Fibroblast of skin of left biceps (primary cell): Measurements from ENCODE around the gene FBXL15.

Experiments
- DNase-seq, 2 experiments: peaks; one replicate each; pipeline ENCODE4 v3.0.0-alpha.2; 2013; ENCODE audit warnings: low read depth in 2 of 2

The FBXL15 gene

DNA sequence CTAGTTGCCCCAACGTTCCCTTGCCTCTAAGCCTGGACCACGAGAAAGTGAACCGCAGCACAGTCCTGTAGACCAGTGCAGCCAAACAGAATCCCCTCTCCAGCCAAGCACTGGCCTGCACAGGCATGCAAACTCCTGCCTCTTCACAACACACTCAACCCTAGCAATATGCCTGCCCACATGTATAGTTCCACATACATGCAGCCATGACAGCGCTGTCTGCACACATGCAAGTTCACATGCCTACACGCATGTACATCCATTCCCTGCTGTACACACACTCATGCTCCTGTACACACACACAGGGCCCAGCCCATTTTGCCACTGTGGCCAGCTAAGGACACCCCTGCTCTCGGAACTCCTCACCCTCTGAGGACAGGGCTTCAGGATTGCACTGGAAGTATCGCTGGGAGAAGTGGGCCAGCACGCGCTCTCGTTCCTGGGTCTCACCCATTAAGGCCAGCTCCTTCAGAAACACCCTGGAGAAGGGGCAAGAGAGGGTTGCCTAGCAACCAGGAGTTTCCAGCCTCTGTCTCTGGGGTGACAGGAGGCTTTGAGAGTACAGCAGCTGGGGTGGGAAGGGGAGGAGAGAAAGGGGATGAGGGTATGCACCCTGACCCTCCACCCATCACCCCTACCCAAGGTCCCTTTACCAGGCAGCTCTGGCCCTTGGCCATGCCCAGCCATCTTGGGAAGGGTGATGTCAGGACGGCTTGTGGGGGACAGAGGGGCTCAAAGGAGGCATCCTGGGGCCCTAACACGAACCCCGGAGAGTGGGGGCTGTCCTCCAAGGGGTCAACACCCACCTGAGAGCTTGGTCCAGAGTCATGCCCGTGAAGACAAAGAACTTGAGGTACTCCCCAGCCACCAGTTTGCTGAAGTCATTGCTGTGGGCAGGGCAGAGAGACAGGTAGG is 9.0 kb upstream of the FBXL15 start:
- DNase-seq = no peak

DNA sequence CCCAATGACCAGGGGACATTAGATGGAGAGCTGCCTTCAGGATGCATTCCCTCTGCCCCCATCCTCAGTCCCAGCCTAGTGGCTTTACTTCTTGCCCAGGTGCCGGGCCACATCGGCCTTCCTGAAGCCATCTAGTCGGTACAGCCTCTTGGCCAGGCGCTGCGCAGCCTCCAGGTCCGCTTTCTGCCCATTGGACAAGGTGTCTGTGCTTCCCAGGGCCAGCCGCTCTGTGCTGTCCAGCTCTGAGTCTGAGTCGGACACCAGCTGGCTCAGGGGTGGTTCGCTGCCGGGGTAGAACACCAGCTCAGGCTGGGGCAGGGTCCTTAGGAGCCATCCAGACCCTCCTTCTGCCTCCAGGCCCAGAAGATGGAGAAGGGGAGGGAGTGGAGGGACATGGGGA is 8.3 kb upstream of the FBXL15 start:
- no peak for DNase-seq

DNA sequence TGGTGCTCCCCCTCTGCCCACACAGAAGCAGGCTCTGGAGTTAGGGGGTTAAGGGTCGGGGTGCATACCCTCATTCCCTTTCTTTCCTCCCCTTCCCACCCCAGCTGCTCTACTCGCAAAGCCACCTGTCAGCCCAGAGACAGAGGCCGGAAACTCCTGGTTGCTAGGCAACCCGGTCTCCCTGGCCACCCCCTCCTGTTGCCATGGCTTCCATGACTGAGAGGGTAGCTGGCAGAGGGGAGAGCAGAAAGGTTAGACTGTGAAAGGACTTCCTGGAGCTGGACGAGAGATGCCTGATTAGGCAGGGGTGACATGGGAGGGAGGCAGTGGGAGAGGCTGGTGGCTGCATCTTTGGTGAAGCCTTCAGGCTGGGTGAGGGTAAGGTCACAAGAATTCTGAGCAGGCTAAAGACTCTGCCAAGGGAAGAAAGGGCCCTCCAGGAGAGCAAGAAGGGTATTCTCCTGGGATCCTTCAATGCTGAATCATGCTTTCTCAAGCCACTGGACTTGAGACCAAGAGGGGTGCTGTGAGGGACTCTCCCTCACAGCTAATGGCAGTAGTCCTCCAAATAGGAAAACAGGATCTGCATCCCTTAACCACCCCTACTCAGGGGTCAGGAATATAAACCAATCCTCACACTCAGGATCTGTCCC is 7.5 kb upstream of the FBXL15 start:
- no peak for DNase-seq

DNA sequence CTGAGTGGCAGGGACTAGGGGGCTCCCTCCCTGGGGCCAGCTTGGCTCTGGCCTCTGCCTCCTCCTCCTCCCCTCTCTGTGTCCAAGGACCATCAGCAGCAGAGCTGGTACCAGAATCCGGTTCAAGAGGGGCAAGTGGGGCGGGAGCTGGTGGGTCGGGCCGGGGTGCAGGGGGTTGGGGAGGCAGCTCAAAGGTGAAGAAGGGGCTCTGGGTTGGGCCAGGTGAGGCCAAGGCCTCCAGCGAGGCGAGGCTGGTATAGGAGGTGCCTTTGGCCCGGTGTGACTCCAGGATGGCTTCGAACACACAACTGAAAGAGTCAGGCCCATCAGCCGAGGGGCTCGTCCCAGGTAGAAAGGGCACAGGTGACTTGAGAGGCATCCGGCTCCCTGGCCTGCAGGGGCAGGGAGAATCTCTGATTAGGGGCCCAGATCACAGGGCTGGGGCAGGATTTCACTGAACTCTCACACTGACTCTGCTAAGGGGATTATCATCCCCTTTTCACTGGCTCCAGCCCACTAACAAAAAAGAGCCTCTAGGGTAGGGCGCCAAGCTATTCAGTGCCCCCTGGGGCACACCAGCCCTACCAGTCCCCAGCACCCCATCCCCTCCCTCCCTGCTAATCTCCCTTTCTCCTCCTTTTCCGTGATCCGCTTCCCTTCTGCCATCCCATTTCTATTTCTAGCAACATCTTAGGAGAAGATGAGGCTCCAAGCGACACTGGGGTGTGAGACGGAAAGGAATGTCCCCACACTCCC is 6.7 kb upstream of the FBXL15 start:
- no peak for DNase-seq

DNA sequence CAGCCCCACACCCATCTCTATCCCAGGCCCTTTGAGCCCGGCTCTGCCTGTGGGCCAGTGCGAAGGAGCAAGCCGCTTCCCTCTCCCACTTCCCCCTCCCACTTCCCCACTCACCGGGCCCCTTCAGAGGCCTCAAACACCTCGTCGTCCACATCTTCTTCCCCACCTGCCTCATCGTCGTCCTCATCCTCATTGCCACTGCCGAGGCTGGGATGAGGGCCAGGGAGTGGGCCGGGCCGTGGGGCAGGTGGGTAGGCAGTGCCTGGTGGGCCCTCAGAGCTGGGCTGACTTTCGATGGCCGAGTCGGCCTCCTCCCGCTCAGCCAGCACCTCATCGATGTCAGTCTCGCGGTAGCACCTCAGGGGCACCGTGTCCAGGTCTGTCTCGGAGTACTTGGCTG is 5.9 kb upstream of the FBXL15 start:
- DNase-seq = no peak

DNA sequence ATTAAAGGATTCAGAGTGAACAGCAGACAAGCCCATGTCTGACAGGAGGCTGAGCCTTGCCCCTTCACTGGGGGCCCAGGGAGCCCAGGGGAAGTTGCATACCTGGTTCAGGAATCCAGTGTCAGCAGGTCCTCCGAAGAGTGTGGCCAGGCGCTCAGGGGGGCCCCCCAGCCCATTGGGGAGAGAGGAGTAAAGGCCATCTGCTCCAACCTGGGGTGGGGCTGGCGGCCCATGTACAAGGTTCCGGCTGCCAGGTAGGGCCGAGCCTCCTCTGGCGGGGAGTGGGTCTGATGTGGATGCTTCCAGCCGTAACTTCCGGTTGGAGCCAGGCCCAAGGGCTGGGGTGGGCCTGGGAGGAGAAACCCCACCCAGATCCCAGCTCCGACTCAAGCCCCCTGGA is 4.4 kb upstream of the FBXL15 start:
- DNase-seq = no peak

DNA sequence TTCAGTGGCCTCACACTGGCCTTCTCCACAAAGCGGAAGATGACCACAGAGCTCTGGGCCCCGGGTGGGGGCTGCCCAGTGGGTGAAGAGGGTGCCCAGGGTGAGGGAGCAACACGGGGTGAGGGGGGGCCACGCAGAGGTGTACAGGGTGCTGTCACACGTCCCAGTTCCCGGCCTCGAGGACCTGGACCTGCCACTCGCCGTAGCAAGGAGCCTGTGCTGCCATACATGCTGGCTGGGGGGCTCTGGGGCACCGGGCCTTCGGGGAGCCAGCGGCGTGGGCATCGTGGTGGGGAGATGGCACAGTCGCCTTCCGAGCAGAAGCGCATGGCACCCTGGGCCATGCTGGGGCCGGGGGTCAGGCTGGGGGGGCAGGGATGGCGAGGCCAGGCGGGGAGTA is 3.9 kb upstream of the FBXL15 start:
- DNase-seq = no peak

DNA sequence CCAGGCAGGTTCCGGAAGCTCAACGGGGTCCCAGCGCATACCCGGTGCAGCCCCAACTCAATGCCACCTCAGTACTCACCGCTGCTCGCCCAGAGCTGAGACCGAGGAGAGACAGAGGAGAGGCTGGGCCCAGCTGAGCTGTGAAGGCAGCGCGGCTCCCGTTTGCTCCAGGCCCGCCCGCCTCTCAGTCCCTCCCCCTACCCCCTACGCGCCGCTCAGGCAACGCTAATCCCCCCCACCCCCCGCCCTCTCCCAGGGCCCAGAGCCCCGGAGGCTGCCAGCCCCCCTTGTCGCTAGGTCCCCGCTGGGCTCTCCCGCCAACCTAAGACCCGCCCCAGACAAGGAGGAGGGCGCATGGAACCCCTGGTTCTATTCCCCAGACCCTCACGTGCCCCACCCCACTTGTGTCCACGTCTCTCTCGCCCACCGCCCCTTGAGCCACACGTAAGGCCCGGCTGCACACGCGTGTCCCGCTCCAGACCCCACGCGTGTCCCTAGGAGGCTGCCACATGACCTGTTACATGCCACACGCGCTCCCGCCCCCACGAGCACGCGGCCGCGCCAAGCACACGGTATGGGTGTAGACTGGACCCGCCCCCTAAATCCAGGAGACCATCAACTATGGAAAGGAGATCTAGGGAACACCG is 1.9 kb upstream of the FBXL15 start, which contains the start of gene PSD:
Gene PSD (minus strand): TSS at position 164 of the 647 bp plus-strand sequence. CDS start 1,747 bp downstream, outside the sequence.
- no peak for DNase-seq

DNA sequence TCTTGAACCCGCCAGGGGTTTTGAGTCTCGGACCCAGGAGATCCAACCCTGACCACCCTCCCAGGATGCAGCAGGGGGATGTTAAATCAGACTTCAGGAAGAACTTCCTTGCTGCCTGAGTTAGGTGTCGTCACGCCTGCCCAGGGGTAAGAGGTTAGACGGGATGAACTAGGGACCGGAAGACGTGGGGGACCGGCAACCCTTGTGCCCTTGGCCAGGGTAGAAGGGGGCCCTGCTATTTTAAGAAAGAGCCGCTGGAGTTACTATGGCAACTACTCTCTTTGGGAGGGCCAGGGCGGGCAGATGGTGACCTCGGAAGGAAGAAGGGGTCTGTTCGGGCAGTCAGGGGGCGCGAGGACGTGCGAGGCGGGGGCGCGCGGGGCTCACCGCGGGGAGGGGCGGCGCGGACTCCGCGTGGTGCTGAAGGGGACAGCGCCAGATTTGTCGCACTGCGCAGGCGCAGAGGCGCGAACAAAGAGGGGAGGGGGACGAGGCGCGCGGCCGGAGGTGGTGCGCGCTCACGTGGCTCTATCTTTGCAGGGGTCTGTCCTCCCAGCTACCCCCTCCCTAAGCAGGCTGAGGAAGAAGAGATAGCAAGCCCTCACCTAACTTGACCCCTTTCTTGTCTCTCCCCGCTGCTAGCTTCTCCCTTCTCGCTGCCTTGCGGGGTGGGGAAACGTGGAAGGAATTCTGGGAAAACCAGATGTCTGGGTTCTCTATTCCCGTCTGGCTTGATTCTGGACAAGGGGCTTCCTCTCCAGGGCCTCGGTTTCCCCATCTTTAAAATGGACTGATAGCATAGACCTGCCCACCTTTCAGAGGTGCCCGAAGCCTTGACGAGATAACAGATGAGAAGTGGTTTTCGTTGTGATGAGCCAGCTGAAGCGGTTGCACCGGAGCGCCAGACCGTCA is 1.1 kb upstream of the FBXL15 start:
- no peak for DNase-seq

DNA sequence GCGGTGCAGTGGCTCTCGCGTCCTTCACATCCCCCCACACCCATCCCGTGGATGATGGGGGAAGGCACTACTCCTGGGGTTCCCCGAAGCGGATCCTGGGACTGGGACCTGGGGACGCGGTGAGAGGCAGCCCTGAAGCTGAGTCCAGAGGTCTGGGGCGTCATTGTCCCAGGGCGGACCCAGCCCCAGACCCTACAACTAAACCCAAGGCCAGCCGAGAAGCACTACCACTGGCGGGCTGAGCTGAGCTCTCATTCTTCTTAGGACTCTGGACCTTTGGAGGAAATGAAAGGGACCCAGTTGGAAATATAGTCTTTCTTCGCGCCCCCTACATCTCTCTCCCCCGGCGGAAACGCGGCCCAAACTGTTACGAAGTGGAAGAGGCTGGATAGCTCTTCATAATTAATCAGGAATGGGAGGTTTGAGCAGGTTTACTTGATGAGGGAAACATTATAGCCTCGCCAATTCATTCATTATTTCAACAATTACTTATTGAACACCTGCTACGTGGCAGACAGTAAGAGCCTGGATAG is 389 bp upstream of the FBXL15 start:
- DNase-seq = no peak

DNA sequence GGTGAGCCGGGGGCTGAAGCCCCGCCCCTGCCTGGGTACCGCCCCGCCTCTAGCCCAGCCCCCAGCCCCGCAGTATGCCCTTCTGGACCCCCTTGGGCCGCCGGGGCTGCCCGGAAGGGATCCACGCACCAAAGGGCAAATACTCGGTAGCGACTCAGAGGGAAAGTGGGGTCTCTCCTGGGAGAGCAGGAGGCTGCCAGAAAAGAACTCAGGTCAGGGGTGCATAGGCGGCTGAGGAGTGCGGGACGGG is 796 bp downstream of the FBXL15 start:
- DNase-seq = no peak

DNA sequence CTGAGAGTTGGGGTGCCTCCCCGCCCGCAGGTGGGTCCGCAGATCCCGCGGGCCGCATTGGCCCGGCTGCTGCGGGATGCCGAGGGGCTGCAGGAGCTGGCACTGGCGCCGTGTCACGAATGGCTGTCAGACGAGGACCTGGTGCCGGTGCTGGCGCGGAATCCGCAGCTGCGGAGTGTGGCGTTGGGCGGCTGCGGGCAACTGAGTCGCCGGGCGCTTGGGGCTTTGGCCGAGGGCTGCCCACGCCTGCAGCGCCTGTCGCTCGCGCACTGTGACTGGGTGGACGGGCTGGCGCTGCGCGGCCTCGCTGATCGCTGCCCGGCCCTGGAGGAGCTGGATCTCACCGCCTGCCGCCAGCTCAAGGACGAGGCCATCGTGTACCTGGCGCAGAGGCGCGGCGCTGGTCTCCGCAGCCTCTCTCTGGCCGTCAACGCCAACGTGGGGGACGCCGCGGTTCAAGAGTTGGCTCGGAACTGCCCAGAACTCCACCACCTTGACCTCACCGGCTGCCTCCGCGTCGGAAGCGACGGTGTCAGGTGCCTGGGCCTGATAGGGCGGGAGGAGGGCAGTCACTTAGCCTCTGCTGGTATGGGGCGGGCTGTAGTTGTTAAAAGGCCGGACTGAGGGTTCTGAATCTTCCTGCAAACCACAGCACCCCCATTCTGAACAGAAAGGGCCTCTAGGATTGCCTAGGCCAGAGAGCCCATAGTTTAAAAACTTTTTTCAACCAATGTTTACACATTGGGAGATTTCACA is 1.3 kb downstream of the FBXL15 start:
- no peak for DNase-seq

DNA sequence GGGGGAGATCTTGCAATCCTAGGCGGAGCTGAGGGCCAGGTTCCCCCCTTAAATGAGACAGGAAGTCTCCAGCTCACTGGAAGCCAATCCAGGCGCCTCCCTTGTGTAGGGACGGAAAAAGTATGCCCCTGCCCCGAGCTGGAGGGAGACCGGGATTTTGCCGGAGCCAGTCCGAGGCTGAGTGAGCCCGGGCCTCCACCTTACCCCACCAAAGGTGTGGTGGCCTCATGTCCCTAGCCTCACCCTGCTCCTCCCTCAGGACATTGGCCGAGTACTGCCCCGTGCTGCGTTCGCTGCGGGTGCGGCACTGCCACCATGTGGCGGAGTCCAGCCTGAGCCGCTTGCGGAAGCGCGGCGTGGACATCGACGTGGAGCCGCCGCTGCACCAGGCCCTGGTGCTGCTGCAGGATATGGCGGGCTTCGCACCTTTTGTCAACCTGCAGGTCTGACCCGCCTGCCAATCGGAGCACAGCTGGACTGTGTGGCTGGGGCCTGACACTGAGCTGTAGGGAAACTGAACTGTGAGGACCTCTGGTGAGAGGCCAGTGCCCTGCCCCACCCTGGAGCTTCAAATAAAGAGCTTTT is 2.0 kb downstream of the FBXL15 start:
- DNase-seq = no peak

DNA sequence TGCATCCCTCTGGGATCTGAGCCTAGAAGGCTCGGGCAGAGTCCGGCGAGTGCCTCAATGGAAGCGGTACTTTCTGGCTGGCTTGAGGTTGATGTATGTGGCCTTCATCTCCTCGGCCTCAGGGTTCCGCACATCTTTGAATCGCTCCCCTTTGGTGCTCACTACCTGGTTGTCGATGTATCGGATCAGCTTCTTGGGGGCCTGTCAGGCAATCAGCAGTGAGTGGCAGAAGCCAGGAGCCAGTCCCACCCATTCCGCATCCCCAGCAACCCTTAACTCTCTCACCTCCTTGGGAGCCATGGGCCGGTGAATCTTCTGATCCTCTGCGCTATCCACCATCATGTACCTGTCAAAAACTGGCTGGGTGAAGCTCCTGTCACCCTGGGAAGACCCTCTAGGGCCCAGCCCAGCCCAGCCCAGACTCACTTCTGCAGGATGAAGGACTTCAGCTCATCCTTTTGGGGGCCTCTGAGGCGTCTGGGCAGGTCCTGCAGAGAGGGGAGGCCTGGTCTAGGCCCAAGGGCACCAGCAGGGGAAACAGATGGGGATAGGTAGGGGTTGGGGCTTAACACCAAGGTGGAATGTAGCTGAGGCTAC is 2.8 kb downstream of the FBXL15 start:
- no peak for DNase-seq

DNA sequence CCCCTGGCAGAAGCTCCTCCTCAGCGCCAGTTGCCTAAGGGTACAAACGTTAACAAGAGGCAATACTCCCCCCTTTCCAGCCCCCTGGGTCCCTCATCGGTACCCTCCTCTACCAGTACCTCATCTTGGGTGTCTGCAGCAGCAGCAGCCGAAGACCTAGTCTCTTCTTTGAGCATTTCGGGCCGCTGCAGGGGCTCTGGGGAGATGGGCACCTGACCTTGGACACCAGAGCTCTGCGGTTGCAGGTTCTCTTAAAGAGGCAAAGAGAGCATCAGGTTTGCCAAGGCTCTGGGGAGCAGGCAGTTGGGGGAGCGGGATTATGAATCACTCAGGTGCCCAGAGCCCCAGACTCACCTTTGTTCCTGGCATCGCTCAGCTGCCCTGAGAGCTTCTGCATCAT is 3.5 kb downstream of the FBXL15 start:
- no peak for DNase-seq

DNA sequence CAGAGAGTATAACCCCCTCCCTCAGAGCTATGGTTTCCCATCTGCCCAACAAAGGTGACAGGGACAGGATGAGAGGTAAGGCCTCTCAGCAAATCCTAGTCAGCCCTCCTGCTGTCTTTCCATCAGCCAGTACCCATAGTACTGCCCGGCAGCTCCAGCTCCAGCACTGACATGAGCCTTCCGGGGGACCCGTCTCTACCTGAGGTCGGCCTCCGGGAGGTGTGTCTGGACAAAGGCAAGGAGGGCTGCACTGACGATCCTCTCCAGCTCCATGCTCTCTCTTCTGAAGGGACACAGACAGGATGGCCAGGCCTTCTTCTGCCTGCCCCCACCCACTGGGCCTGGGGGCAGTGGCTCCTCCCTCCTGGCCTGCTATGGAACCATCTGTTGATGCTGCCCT is 4.3 kb downstream of the FBXL15 start:
- no peak for DNase-seq

DNA sequence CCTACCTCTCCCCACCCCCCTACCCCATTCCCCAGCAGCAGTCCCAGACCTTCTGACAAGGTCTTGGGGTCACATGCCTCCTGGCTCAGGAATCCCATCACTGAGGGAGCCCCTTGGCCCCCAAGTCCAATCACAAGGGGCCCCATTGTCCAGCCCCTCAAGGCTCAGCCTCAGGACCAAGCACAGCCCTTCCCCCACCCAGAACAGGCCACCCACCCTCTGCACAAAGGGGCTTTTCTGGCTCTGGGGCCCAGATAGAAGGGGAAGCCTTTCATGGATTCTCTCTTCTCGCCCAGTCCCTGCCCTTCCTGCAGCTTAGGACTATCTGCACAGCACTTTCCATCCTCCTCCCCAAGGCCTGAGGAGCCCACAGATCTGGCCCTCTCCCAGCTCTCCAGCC is 4.8 kb downstream of the FBXL15 start:
- DNase-seq = no peak

DNA sequence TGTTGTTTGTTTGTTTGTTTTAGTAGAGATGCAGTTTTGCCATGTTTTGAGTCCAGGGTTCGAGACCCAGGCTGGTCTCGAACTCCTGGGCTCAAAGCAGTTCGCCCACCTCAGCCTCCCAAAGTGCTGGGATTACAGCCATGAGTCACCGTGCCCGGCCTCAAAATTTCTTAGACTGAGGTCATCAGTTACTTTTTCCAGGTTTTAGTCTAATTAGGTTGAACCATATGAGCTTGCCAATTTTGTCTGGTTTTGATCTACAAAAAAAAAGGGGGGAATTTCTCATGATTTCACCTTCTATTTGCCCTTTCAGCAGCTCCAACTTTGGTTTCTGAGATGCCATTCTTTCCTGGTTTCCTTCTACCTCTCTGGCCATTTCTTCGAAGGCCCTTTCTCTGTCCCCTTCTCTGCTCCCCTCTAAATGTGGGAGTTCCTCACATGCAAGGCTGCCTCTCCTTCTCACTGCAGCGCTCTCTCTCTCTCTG is 6.2 kb downstream of the FBXL15 start:
- no peak for DNase-seq

DNA sequence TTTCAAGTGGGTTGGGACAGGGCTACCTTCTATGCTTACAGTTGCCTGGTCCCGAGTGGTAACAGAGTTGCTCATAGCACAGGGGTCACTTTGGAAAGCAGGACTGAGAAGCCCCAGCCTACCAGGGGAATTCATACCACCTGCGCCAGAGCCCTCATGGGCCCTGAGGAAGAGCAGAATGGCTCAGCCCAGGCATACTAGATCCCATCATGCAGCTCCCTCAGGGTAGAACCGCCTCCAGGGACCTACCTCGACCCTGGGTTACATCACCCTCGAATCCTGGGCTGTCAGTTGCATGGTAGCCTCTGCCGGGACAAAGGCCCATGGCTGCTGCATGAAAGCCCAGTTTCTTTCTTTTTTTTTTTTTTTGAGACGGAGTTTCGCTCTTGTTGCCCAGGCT is 8.8 kb downstream of the FBXL15 start:
- DNase-seq = no peak
